Endothelial cell (in vitro differentiated cells): Measurements from ENCODE around the gene JCHAIN. TPM values are rescaled to one million over a fixed set of nuclear protein-coding genes. Genes with fewer than 3 reads are reported as not detected.
"Not testable (repeated sequence)": the region's sequence is repeated elsewhere in the genome, so short reads cannot be mapped to it uniquely, and the experiment has no call there.

Experiments used
- DNase-seq: peaks from one replicate; pipeline ENCODE4 v3.0.0; 2021; ENCODE audit warnings: low spot score
- H3K27ac Mint-ChIP-seq: one replicate; pipeline ENCODE4 v1.8.0; 2021; ENCODE audit warnings: mixed read lengths, inconsistent platforms; ENCODE audit not compliant: unreplicated experiment
- H3K27me3 Mint-ChIP-seq: one replicate; pipeline ENCODE4 v1.8.0; 2021; ENCODE audit warnings: mild to moderate bottlenecking, moderate library complexity, mixed read lengths, inconsistent platforms; ENCODE audit not compliant: unreplicated experiment
- H3K36me3 Mint-ChIP-seq: one replicate; pipeline ENCODE4 v1.8.0; 2021; ENCODE audit warnings: mild to moderate bottlenecking, low read depth, mixed read lengths, inconsistent platforms; ENCODE audit not compliant: unreplicated experiment
- H3K4me1 Mint-ChIP-seq: one replicate; pipeline ENCODE4 v1.8.0; 2021; ENCODE audit warnings: mild to moderate bottlenecking, mixed read lengths, inconsistent platforms; ENCODE audit not compliant: unreplicated experiment
- H3K4me3 Mint-ChIP-seq: one replicate; pipeline ENCODE4 v1.8.0; 2021; ENCODE audit warnings: mild to moderate bottlenecking, mixed read lengths, inconsistent platforms; ENCODE audit not compliant: unreplicated experiment
- H3K9me3 Mint-ChIP-seq: one replicate; pipeline ENCODE4 v1.8.0; 2021; ENCODE audit warnings: mixed read lengths, inconsistent platforms; ENCODE audit not compliant: unreplicated experiment
- total RNA-seq: library from RNA; stranded (reverse); fragmentation: NEBNext Ultra II Directional; extraction: Animal tissue kit (Norgen Biotek cat#: 25700); gene quantifications from one replicate; pipeline ENCODE4 v1.2.1, GENCODE V29; 2021; ENCODE audit not compliant: unreplicated experiment
- TF ChIP-seq, protein P1 (sequence below): fragments of 200-600 bp; sonication (generic); IDR thresholded peaks from one replicate; pipeline ENCODE4 v1.5.0; 2021; ENCODE audit warnings: antibody characterized with exemption; ENCODE audit not compliant: unreplicated experiment

Gene JCHAIN
- total RNA-seq, 1 donor from 2014 or later = not detected

DNA sequence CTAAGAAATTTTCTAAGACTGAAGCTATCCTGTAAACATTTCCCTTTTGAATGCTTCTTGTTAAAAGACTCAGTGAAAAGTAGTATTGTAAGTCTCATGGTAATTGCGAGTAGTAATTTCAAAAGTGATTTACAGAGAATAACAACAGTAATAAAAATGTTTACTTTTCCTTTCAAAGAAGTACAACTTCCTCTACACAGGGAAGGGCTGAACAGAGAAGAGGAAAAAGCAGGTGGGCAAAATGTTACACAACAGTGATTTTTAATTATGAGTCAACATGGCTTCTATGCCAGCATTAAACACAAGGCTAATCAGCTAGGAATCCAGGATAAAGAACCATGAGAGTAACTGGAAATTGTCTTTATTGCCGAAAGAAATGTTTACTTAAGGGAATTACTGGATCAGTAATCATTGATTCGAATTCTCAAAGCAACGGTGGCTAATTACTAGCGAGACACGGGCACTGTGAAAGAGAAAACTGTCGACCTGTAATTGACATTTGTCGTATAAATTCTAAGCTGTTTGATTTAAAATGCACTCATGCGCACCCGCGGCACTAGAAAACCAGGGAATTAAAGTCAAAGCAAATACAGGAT, 37.4 kb upstream of the JCHAIN start:
- TF ChIP-seq, protein P1, sequence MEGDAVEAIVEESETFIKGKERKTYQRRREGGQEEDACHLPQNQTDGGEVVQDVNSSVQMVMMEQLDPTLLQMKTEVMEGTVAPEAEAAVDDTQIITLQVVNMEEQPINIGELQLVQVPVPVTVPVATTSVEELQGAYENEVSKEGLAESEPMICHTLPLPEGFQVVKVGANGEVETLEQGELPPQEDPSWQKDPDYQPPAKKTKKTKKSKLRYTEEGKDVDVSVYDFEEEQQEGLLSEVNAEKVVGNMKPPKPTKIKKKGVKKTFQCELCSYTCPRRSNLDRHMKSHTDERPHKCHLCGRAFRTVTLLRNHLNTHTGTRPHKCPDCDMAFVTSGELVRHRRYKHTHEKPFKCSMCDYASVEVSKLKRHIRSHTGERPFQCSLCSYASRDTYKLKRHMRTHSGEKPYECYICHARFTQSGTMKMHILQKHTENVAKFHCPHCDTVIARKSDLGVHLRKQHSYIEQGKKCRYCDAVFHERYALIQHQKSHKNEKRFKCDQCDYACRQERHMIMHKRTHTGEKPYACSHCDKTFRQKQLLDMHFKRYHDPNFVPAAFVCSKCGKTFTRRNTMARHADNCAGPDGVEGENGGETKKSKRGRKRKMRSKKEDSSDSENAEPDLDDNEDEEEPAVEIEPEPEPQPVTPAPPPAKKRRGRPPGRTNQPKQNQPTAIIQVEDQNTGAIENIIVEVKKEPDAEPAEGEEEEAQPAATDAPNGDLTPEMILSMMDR = no peak
- Mint-ChIP-seq H3K27ac (peak overlapping the region; percentile 91), H3K4me3 (peak overlapping the region; percentile 94), H3K36me3 (peaks cover 6% of the 10 kb centered on the region), H3K9me3 (no peaks in the 10 kb centered on the region), H3K4me1 (peaks cover 19% of the 10 kb centered on the region), H3K27me3 (peaks cover 10% of the 10 kb centered on the region)
- no peak for DNase-seq

DNA sequence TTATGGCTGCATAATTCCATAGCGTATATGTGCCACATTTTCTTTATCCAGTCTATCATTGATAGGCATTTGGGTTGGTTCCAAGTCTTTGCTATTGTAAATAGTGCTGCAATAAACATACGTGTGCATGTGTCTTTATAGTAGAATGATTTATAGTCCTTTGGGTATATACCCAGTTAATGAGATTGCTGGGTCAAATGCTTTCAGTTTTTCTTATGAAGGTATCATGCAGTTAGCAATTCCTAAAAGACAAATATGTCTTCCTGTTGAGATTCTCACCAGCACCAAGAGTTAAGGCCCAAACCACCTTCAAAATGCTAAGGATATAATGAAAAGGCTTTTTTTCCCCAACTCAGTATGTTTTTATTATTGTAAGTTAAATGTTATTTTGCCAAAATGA, 36.3 kb upstream of the JCHAIN start:
- not testable (repeated sequence) for DNase-seq, H3K4me3 Mint-ChIP-seq, H3K9me3 Mint-ChIP-seq, H3K27ac Mint-ChIP-seq, H3K36me3 Mint-ChIP-seq
- peaks cover 19% of the 10 kb centered on the region for H3K4me1 Mint-ChIP-seq
- H3K27me3 Mint-ChIP-seq = peaks cover 10% of the 10 kb centered on the region

DNA sequence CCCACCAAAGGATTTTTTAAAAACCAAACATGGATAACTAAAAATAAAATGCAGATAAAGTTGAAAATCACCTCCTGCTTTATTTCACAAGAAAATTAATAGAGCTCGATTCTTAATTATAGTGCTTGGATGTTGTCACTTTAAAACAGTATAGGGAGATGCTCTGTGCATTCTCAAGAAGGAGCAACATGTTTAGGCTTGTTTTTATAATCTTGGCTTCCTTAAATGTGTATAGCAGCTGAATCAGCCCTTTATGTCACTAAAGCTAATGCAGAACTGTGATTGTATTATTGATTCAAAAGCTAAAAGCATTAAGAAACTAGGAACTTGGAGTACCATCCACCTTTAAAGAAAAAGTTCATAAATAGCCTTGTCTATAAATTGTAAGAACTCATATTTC, 35.0 kb upstream of the JCHAIN start:
- no peak overlapping the region for H3K27ac Mint-ChIP-seq
- H3K36me3 Mint-ChIP-seq = peaks cover 6% of the 10 kb centered on the region
- peaks cover 15% of the 10 kb centered on the region for H3K4me1 Mint-ChIP-seq

DNA sequence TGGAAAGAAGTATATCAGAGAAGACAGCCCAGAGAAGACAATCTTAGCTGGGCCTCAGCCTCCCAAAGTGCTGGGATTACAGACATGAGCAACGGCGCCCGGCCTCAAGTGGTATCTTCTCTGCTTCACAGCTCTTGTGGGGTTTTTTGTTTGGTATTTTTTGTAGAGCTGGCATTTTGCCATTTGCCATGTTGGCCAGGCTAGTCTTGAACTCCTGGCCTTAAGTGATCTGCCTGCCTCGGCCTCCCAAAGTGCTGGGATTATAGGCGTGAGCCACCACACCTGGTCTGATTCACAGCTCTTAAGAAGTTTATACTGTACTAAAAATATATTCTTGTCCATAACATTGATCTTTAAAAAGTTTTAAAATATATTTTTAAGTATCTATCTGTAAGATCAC, 34.4 kb upstream of the JCHAIN start:
- H3K4me3 Mint-ChIP-seq = no peak overlapping the region
- no peak for DNase-seq
- H3K4me1 Mint-ChIP-seq = peaks cover 11% of the 10 kb centered on the region
- TF ChIP-seq, protein P1 = no peak
- H3K36me3 Mint-ChIP-seq = peaks cover 6% of the 10 kb centered on the region
- H3K27me3 Mint-ChIP-seq = peaks cover 10% of the 10 kb centered on the region
- no peaks in the 10 kb centered on the region for H3K9me3 Mint-ChIP-seq
- no peak overlapping the region for H3K27ac Mint-ChIP-seq

More for the DNA sequence above, 35.0 kb upstream of the JCHAIN start:
- Mint-ChIP-seq H3K27me3 (peaks cover 10% of the 10 kb centered on the region), H3K4me3 (no peak overlapping the region), H3K9me3 (no peaks in the 10 kb centered on the region)
- TF ChIP-seq, protein P1 = no peak
- DNase-seq = no peak

DNA sequence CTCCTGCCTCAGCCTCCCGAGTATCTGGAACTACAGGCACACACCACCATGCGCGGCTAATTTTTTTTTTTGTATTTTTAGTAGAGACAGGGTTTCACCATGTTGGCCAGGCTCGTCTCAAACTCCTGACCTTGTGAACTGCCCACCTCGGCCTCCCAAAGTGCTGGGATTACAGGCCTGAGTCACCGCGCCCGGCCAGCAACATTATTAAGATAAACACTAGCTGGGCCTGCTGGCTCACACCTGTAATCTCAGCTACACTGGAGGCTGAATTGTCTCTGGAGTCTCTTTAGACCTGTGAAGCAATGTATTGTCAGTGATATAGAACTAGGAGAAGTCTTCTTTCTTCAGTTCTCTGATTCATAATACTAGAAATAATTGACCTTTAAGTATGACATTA, 32.1 kb upstream of the JCHAIN start:
- H3K27ac Mint-ChIP-seq, DNase-seq, H3K4me1 Mint-ChIP-seq, H3K4me3 Mint-ChIP-seq, H3K27me3 Mint-ChIP-seq, H3K9me3 Mint-ChIP-seq, H3K36me3 Mint-ChIP-seq: not testable (repeated sequence)

DNA sequence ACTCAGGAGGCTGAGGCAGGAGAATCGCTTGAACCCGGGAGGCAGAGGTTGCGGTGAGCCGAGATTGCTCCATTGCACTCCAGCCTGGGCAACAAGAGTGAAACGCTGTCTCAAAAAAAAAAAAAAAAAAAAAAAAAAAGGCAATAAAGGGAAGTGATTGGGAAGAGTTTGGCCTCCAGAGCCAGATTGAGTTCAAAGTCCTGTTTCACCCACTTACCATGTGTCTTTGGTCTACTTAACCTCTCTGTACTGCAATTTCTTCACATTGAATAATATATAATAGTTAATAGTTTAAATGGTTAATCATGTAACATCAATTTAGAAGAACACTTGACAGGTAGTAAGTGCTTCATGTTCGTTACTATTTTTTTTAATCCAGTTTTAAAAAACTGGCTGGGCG, 28.3 kb upstream of the JCHAIN start:
- not testable (repeated sequence) for H3K4me1 Mint-ChIP-seq, H3K27ac Mint-ChIP-seq, H3K27me3 Mint-ChIP-seq, DNase-seq, H3K36me3 Mint-ChIP-seq, H3K9me3 Mint-ChIP-seq, H3K4me3 Mint-ChIP-seq
